ENCODE results near the gene COL26A1.
"Not testable (repeated sequence)": the region's sequence is repeated elsewhere in the genome, so short reads cannot be mapped to it uniquely, and the experiment has no call there.

COL26A1 gene

GRCh38 chr7:101549734-101550133 is 187.1 kb downstream of the COL26A1 start:
- DNase-seq (ENCODE audit: low read depth in 2 of 3, low spot score in 1 of 3): no peak

GRCh38 chr7:101550641-101551541 is 188.2 kb downstream of the COL26A1 start:
- no peak for DNase-seq (ENCODE audit: low read depth in 2 of 3, low spot score in 1 of 3)

- DNase-seq (ENCODE audit: low read depth in 2 of 3, low spot score in 1 of 3): no peak
Observed at GRCh38 chr7:101553018-101553770, 190.5 kb downstream of the COL26A1 start.

GRCh38 chr7:101553771-101554445 is 191.2 kb downstream of the COL26A1 start:
- no peak for DNase-seq (ENCODE audit: low read depth in 2 of 3, low spot score in 1 of 3)

GRCh38 chr7:101554584-101555268 is 192.1 kb downstream of the COL26A1 start:
- DNase-seq (ENCODE audit: low read depth in 2 of 3, low spot score in 1 of 3): no peak

DNA sequence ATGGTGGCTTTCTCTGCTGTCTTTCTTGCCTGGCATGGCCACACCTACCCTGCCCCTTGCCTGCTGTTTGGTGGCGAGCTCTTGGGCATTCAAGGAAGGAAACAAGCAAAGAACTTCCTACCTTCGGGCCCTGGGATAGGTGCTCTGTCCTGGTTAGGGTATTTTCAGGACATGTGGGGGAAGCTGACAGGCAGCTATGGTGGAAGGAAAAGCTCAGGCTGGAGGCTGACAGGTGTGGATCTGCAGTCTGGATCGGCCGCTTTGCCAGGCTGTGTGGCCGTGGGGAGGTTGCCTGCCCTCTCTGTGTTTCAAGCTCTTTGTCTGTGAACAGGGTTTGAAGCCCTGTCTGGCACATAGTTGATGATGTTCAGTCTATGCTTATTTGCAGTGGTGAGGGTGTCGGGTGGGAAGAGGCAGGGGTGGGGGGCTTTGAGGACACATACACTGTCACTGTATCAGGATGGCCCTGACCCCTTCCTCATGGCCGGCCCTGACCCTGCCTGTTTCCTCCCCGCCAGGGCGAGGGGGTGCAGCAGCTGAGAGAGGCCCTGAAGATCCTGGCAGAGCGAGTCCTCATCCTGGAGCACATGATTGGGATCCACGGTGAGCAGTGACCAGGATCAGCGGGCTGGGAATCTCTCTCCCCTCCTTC is 192.7 kb downstream of the COL26A1 start:
- DNase-seq (ENCODE audit: low read depth in 2 of 3, low spot score in 1 of 3): no peak

DNA sequence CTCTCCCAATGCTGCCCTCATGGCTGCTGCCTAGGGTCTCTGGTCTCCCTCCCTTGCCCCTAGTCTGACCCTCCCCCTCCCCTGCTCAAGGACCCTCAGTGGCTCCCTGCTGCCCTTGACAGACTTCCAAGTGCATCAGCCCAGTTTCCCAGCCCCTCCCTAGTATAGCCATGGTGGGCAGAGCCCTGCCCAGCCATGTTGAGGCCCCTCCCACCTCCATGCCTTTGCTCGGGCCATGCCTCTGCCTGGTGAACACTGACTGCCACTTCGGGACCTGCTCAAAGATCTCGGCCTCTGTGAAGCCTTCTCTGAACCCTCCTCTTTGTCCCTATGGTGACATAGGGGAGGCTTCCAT is 193.2 kb downstream of the COL26A1 start:
- no peak for DNase-seq (ENCODE audit: low read depth in 2 of 3, low spot score in 1 of 3)

GRCh38 chr7:101556453-101556968 is 193.8 kb downstream of the COL26A1 start:
- no peak for DNase-seq (ENCODE audit: low read depth in 2 of 3, low spot score in 1 of 3)

GRCh38 chr7:101557421-101557820 is 194.7 kb downstream of the COL26A1 start:
- DNase-seq (ENCODE audit: low read depth in 2 of 3, low spot score in 1 of 3): no peak

DNA sequence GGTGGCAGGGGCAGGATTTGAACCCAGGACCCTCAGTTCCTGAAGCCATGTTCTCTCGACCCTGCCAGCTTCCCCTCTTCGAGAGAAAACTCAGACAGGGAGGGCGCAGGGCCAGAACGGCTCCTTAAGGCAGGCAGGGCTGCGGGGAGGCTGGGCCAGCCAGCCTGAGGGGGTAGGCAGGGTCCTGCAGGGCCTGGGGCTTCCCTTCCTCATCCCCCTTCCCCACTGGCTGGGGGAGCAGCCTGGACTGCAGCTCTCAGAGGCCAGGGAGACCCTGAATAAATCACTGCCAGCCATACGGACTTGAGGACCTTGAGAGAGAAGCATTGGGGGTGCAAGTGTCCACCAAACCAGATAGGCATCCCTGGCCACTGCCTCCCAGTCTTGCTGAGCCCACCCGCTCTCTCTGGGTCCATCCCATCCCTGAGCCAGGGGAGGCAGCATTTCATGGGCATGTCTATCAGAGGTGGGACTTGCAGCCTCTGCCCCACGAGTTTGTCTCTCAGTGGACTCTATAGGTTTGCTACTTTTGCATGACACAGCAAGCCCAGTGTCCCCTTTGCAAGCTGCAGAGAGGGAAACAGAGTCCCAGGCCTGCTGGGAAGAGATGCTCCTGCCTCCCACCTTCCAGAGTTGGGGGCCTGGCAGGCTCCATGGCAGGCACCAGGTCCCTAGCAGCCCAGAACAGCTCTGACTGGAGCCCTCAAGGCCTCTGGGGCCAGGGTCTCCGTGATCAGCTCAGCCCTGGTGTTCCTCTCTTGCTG is 195.5 kb downstream of the COL26A1 start:
- DNase-seq (ENCODE audit: low read depth in 2 of 3, low spot score in 1 of 3): no peak

- DNase-seq (ENCODE audit: low read depth in 2 of 3, low spot score in 1 of 3): no peak
Observed at GRCh38 chr7:101558742-101559325, 196.2 kb downstream of the COL26A1 start.

DNA sequence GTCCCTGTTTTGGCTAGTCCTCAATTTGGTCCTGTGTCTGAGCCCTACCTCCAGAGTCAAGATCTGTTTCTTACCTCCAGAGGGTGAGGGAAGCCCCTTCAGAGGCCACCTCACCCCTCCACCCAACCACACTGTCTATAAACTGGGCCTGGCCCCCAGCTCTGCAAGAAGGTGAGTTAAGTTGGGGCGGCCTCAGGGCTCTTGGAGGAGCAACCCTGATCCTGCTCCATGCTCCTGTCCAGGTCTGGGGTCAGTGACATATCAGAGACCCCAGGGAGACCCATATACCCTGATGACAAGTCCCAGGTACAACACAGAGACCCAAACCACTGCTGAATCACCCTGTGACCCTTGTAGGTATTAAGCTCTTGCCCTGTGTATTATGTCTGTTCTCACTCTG is 196.9 kb downstream of the COL26A1 start:
- no peak for DNase-seq (ENCODE audit: low read depth in 2 of 3, low spot score in 1 of 3)

DNA sequence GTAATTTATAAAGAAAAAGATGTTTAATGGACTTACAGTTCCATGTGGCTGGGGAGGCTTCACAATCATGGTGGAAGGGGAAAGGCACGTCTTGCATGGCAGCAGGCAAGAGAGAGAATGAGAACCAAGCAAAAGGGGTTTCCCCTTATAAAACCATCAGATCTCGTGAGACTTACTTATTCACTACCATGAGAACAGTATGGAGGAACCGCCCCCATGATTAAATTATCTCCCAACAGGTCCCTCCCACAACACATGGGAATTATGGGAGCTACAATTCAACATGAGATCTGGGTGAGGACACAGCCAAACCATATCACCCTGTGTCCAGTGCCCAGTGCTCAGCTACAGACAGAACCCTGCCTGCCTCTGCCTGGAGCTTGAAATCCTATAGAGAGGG is 197.3 kb downstream of the COL26A1 start:
- not testable (repeated sequence) for DNase-seq (ENCODE audit: low read depth in 2 of 3, low spot score in 1 of 3)

GRCh38 chr7:101560856-101561255 is 198.2 kb downstream of the COL26A1 start:
- no peak for DNase-seq (ENCODE audit: low read depth in 2 of 3, low spot score in 1 of 3)

DNA sequence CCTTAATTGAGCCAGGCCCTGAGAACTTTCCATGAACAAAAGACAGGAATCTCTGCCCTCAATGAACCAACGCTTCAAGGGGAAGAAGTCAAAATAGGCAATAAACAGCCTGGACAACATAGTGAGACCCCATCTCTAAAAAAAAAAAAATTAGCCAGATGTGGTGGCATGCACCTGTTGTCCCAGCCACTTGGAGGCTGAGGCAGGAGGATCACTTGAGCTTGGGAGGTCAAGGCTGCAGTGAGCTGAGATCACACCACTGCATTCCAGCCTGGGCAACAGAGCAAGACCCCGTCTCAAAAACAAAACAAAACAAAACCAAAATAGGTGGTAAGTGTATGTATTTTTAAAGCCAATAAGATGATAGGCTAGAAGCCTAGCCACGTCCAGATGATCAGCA is 198.6 kb downstream of the COL26A1 start:
- DNase-seq (ENCODE audit: low read depth in 2 of 3, low spot score in 1 of 3): not testable (repeated sequence)

DNA sequence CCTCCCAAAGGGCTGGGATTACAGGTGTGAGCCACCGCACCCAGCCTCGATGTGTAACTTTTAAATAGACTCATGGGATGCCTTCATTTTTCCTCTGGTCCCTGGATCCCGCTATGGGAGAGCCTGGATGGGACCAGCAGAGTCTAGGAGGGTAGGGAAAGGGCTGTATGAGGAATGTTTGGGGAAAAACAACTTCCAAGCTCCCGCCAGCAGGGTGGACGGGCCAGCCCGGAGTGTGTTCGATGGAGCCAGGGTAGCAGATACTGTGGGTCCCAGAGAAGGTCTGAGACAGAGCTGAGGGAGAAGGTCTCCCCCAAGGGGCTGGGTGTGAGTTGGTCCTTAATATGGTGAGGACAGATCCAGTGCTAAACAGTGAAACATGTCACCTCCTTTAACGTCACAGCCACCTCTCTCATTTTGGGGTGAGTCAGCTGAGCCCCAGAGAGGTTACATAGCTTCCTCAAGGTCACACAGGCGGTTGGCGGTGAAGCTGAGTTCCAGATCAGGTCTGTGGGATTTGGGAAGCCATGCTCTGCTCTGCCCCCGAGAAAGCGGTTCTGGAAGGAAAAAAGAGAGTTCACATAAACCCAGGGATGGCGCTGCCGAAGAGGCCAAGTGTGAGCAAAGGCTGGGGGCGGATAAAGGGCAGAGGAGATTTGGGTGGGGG is 200.0 kb downstream of the COL26A1 start:
- DNase-seq (ENCODE audit: low read depth in 2 of 3, low spot score in 1 of 3): no peak

- DNase-seq (ENCODE audit: low read depth in 2 of 3, low spot score in 1 of 3): no peak
Observed at GRCh38 chr7:101563198-101563901, 200.7 kb downstream of the COL26A1 start.
